B cell (primary cell): ENCODE data around the gene STAT5A. TPM values are rescaled to one million over a fixed set of nuclear protein-coding genes. Genes with fewer than 3 reads are reported as not detected.

Source experiments
- ATAC-seq: fragments of 200-7000 bp; cut with Tn5 transposase; one replicate; pipeline ENCODE4 v1.10.0; 2021; ENCODE audit warnings: low read depth, mild to moderate bottlenecking, moderate number of reproducible peaks, moderate library complexity
- CTCF ChIA-PET: fragments of 350-600 bp; sonication (Branson Sonifier 250); formaldehyde crosslinking; loops from one replicate; lab custom pipeline; 2021; ENCODE audit warnings: antibody characterized with exemption, inconsistent platforms; lab: Charles Lee
- POLR2A ChIA-PET: fragments of 350-600 bp; sonication (Branson Sonifier 250); formaldehyde crosslinking; loops from one replicate; lab custom pipeline; 2021; ENCODE audit warnings: antibody characterized with exemption; lab: Charles Lee
- DNase-seq: peaks from one replicate; pipeline ENCODE4 v3.0.0; 2013
- H2AFZ ChIP-seq: 2 replicates; pipeline ENCODE4 v1.6.1; 2012; ENCODE audit warnings: mild to moderate bottlenecking, low read depth, low read length; ENCODE audit not compliant: insufficient read depth, poor library complexity, severe bottlenecking
- H3K27ac ChIP-seq, 2 donors: 1 replicate in 1 of 2; 2 replicates in 1 of 2; pipeline ENCODE4 v1.5.1; 2012 to 2013; ENCODE audit warnings: low read length in 2 of 2, mild to moderate bottlenecking in 2 of 2, moderate library complexity in 1 of 2
- H3K27me3 ChIP-seq, 4 experiments: fragments of 200-600 bp in 1 of 4; sonication (generic) in 1 of 4; replicated peaks in 1 of 4; 1 replicate in 2 of 4; 2 replicates in 2 of 4; pipeline versions ENCODE4 v1.6.1 to v1.7.0; 2013 to 2016; ENCODE audit warnings: low read length in 3 of 4, mild to moderate bottlenecking in 2 of 4, mixed read lengths in 1 of 4, moderate library complexity in 1 of 4; ENCODE audit not compliant: insufficient read depth in 4 of 4, control insufficient read depth in 3 of 4; ENCODE audit errors: control extremely low read depth in 1 of 4
- H3K36me3 ChIP-seq, 2 experiments: replicated peaks in 1 of 2; 1 replicate in 1 of 2; 2 replicates in 1 of 2; pipeline versions ENCODE4 v1.6.1 to v1.7.1; 2013; ENCODE audit warnings: low read length in 1 of 2; ENCODE audit not compliant: insufficient read depth in 2 of 2, control insufficient read depth in 1 of 2; ENCODE audit errors: control extremely low read depth in 1 of 2, extremely low read depth in 1 of 2
- H3K4me1 ChIP-seq, 2 donors: fragments of 200-600 bp in 1 of 2; sonication (generic) in 1 of 2; 1 replicate in 1 of 2; 2 replicates in 1 of 2; pipeline versions ENCODE4 v1.5.1 to v1.6.1; 2013 to 2017; ENCODE audit warnings: low read length in 2 of 2; ENCODE audit not compliant: control insufficient read depth in 2 of 2, insufficient read depth in 2 of 2
- H3K4me2 ChIP-seq: replicated peaks from 2 replicates; pipeline ENCODE3; 2012; ENCODE audit warnings: mild to moderate bottlenecking, low read depth, low read length; ENCODE audit not compliant: poor library complexity, severe bottlenecking
- H3K4me3 ChIP-seq, 5 experiments: fragments of 200-600 bp in 1 of 5; sonication (generic) in 1 of 5; 1 replicate in 3 of 5; 2 replicates in 2 of 5; pipeline versions ENCODE4 v1.5.1 to v1.7.0; 2011 to 2016; ENCODE audit warnings: low read length in 4 of 5, mild to moderate bottlenecking in 4 of 5, low read depth in 2 of 5, control low read depth in 1 of 5, moderate library complexity in 1 of 5; ENCODE audit not compliant: insufficient read depth in 1 of 5; ENCODE audit errors: control extremely low read depth in 1 of 5, extremely low read depth in 1 of 5
- H3K79me2 ChIP-seq: fragments of 200-600 bp; sonication (generic); one replicate; pipeline ENCODE4 v1.6.0; 2016; ENCODE audit warnings: low read length; ENCODE audit not compliant: control insufficient read depth, insufficient read depth
- H3K9ac ChIP-seq: fragments of 200-600 bp; sonication (generic); 2 replicates; pipeline ENCODE4 v1.6.1; 2017; ENCODE audit warnings: mild to moderate bottlenecking, low read length, moderate library complexity
- H3K9me3 ChIP-seq, 3 donors: one replicate each; pipeline versions ENCODE4 v1.6.1 to v1.7.1; 2013; ENCODE audit warnings: low read length in 2 of 3; ENCODE audit not compliant: control insufficient read depth in 2 of 3, insufficient read depth in 1 of 3; ENCODE audit errors: control extremely low read depth in 1 of 3
- H4K20me1 ChIP-seq: 2 replicates; pipeline ENCODE4 v1.6.0; 2012; ENCODE audit warnings: mild to moderate bottlenecking, low read length; ENCODE audit not compliant: insufficient read depth, control insufficient read depth, poor library complexity, severe bottlenecking
- H3K27ac Mint-ChIP-seq: one replicate; pipeline ENCODE4 v1.8.0; 2021; ENCODE audit warnings: mixed read lengths
- H3K27me3 Mint-ChIP-seq: one replicate; pipeline ENCODE4 v1.8.0; 2021; ENCODE audit warnings: mixed read lengths
- H3K4me1 Mint-ChIP-seq: one replicate; pipeline ENCODE4 v1.8.0; 2021; ENCODE audit warnings: mixed read lengths
- H3K4me3 Mint-ChIP-seq: one replicate; pipeline ENCODE4 v1.8.0; 2021; ENCODE audit warnings: mixed read lengths
- H3K9me3 Mint-ChIP-seq: one replicate; pipeline ENCODE4 v1.8.0; 2022; ENCODE audit warnings: mixed read lengths; ENCODE audit not compliant: insufficient read depth
- CTCF ChIP-seq: fragments of 200-600 bp; IDR thresholded peaks from one replicate; pipeline ENCODE4 v1.8.0; 2022; ENCODE audit warnings: antibody characterized with exemption, mild to moderate bottlenecking
- EZH2 ChIP-seq: IDR thresholded peaks from 2 replicates; pipeline ENCODE4 v1.6.1; 2012; ENCODE audit warnings: borderline replicate concordance, low read depth, mild to moderate bottlenecking, moderate library complexity, low read length; ENCODE audit not compliant: insufficient read depth, poor library complexity, severe bottlenecking
- WGBS: methylation state at CpG from one replicate; pipeline ENCODE4 v1.1.5; 2013; ENCODE audit warnings: missing lambda C conversion rate; ENCODE audit not compliant: insufficient coverage; 5-methylcytosine and 5-hydroxymethylcytosine counted together
- intact Hi-C: fragments of 100-400 bp; cut with micrococcal nuclease; formaldehyde crosslinking; loops from one replicate; pipeline ENCODE4 v1.10.0; 2022
- polyA plus RNA-seq: library from polyadenylated mRNA; depleted of rRNA; stranded (reverse); fragments of >200 nt; gene quantifications from 2 replicates; pipeline ENCODE4 v1.2.3, GENCODE V29; 2012
- total RNA-seq, 2 donors: library from RNA; stranded (reverse); fragments of 120-200 nt in 1 of 2; gene quantifications; 1 replicate in 1 of 2; 2 replicates in 1 of 2; pipeline versions ENCODE4 v1.2.3 to v1.2.4, GENCODE V29; 2013 to 2022

The STAT5A gene
- total and polyA plus RNA-seq, 2 donors (not counting 1 experiment from before 2014, with no cell fraction given), result 48.8 to 110 TPM

DNA sequence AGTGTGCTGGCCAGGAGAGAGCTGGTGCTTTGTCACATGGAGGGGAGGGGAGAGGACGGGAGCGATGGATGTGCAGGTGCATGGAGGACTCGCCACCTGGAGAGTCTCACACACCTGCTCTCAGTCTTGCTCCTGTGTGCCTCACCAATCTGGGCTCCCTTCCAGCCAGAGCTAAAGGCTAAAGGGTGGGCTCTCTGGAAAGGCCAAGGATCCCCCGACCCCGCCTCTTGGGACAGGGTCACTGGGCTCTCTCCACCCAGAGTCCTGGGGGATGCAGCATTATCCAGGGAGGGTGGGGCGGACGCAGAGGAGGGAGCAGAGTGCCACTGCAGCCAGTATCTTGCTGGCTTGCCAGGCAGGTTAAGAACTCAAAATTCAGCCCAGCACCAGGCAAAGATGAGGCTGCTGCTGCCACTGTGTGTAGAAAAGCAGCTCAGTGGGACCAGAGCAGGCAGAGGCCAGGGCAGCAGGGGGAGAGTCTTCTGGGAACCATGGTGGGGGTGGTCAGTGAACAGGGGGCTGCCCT lies 6.7 kb upstream of the STAT5A start:
- intact Hi-C loops, result no loop called here
- Histone ChIP-seq H3K36me3 (no peaks in the 10 kb centered on the region), H2AFZ (no peak overlapping the region), H3K9me3 (no peaks in the 10 kb centered on the region), H3K4me1 (peaks cover 7 to 13% of the 10 kb centered on the region in 2 donors), H3K27ac (no peak overlapping the region), H4K20me1 (no peaks in the 10 kb centered on the region), H3K9ac (no peak overlapping the region), H3K4me2 (no peak overlapping the region), H3K27me3 (no peaks in the 10 kb centered on the region), H3K4me3 (no peak overlapping the region), H3K79me2 (peaks cover 6% of the 10 kb centered on the region)
- no peak for TF ChIP-seq EZH2
- no peak for TF ChIP-seq CTCF
- DNase-seq (no peak), ATAC-seq (no peak)
- no peaks in the 10 kb centered on the region for H3K27me3 Mint-ChIP-seq
- H3K27ac Mint-ChIP-seq, result no peak overlapping the region
- peaks cover 19% of the 10 kb centered on the region for H3K4me1 Mint-ChIP-seq
- ChIA-PET POLR2A (no interaction called here), CTCF (no interaction called here)
- H3K9me3 Mint-ChIP-seq, result no peaks in the 10 kb centered on the region
- no peak overlapping the region for H3K4me3 Mint-ChIP-seq
- 90% methylated on average over 6 of the region's 7 CpGs for WGBS

GRCh38 chr17:42282478-42283080 lies 5.7 kb upstream of the STAT5A start:
- Mint-ChIP-seq H3K4me3 (no peak overlapping the region), H3K27me3 (no peaks in the 10 kb centered on the region), H3K27ac (no peak overlapping the region), H3K4me1 (peaks cover 20% of the 10 kb centered on the region), H3K9me3 (no peaks in the 10 kb centered on the region)
- no peaks in the 10 kb centered on the region for H3K27me3 ChIP-seq
- H3K4me3 ChIP-seq, result no peak overlapping the region
- WGBS, result 92% methylated on average over 4 of the region's 6 CpGs
- no peaks in the 10 kb centered on the region for H3K9me3 ChIP-seq
- no peak overlapping the region for H3K4me2 ChIP-seq
- H3K27ac ChIP-seq, result no peak overlapping the region
- H3K4me1 ChIP-seq, result peaks cover 14 to 15% of the 10 kb centered on the region in 2 donors
- intact Hi-C loops, result no loop called here
- POLR2A ChIA-PET, result interaction anchor here (0.7 kb wide), 1 partner anchor 126 kb away, joined by 3 read pairs; no protein-coding TSS in a partner anchor
- no peak for ATAC-seq
- H3K36me3 ChIP-seq, result no peaks in the 10 kb centered on the region
- H2AFZ ChIP-seq, result no peak overlapping the region
- CTCF ChIA-PET, result no interaction called here
- no peak overlapping the region for H3K9ac ChIP-seq
- no peaks in the 10 kb centered on the region for H4K20me1 ChIP-seq
- no peak for DNase-seq
- TF ChIP-seq EZH2 (no peak), CTCF (no peak)
- H3K79me2 ChIP-seq, result peaks cover 11% of the 10 kb centered on the region
